ENCODE results near the gene TRH. TPM values are rescaled to one million over a fixed set of nuclear protein-coding genes. Genes with fewer than 3 reads are reported as not detected.

Gene TRH
- total and polyA plus RNA-seq, 9 of the 15 experiments (the other 6 are each of a cell fraction or from before 2014, with no cell fraction given): not detected

DNA sequence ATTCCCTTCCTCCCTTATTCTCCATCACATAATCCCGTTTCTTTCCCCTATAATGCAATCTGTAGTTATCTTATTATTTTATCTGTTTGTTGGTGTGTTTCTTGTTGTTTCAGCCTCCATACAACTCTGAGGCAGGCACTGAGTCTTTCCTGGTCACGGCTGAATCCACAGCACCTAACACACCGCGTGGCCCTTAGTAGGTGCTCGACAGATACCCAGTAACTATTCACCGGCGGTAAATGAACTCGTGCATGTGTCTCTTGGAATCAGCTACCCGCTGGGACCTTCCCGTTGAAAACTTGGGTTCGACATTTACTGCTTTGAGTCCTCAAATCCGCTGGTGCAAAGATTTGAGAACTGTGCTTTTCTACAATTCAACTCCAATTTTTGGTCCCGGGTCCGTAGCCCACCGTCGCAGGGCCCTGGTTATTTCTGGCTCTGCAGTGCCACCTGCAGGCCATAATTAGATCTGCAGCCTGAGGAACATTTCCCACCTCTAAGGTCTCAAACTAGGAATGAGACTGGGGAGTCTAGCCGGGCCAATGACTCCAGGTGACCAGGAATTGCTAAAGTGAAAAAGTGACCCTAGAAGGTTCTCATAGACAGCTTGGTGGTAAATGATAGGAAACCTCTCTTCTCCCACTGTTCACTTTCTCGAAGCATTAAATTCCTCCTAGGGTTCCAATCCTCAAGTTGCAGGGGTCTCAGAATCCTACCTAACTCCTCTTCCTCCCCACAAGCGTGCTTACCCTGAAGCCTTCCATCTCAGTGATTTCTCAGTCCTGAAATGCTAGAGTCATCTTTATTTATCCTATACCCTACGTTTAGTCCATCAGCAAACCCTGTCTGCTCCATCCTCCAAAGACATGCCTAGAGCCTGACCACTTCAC is 40.0 kb upstream of the TRH start (continued):
- TF ChIP-seq RAD21 (CRISPR knock-in tag; conservative IDR thresholded peaks at IDR 0.05 in 1 of 2, IDR thresholded peaks at IDR 0.05 in 1 of 2) (peak; percentile 65 to 77), ZNF347 (CRISPR knock-in tag; IDR thresholded peaks at IDR 0.05; ENCODE audit: low read depth) (no peak), ETV5 (CRISPR knock-in tag; IDR thresholded peaks at IDR 0.05; ENCODE audit: low read depth) (no peak), RB1 (IDR thresholded peaks at IDR 0.05; ENCODE audit: low read depth) (peak; percentile 47; the same call in 1 of the 2 replicates), ZNF134 (CRISPR knock-in tag; conservative IDR thresholded peaks at IDR 0.05) (no peak), PHTF2 (CRISPR knock-in tag; IDR thresholded peaks at IDR 0.05) (no peak), ZNF76 (CRISPR knock-in tag; IDR thresholded peaks at IDR 0.05; ENCODE audit: borderline replicate concordance) (no peak)
- TF ChIP-seq, protein P1, sequence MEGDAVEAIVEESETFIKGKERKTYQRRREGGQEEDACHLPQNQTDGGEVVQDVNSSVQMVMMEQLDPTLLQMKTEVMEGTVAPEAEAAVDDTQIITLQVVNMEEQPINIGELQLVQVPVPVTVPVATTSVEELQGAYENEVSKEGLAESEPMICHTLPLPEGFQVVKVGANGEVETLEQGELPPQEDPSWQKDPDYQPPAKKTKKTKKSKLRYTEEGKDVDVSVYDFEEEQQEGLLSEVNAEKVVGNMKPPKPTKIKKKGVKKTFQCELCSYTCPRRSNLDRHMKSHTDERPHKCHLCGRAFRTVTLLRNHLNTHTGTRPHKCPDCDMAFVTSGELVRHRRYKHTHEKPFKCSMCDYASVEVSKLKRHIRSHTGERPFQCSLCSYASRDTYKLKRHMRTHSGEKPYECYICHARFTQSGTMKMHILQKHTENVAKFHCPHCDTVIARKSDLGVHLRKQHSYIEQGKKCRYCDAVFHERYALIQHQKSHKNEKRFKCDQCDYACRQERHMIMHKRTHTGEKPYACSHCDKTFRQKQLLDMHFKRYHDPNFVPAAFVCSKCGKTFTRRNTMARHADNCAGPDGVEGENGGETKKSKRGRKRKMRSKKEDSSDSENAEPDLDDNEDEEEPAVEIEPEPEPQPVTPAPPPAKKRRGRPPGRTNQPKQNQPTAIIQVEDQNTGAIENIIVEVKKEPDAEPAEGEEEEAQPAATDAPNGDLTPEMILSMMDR (IDR thresholded peaks at IDR 0.05 in 2 of 3, conservative IDR thresholded peaks at IDR 0.05 in 1 of 3; ENCODE audit: insufficient read depth in 2 of 3, low read depth in 1 of 3, low read length in 3 of 3): peak; percentile 63 to 84 (median 74)

All from K562 (cell line).